ENCODE results near the gene KCNIP1. TPM values are rescaled to one million over a fixed set of nuclear protein-coding genes. Genes with fewer than 3 reads are reported as not detected.

Gene KCNIP1
- polyA plus RNA-seq, 3 donors = not detected

GRCh38 chr5:170626507-170627150 lies 122.8 kb downstream of the KCNIP1 start:
- no peaks in the 10 kb centered on the region for H3K9me3 Mint-ChIP-seq
- WGBS (ENCODE audit: insufficient coverage) = 98% methylated on average over 9 of the region's 13 CpGs
- peaks cover 8% of the 10 kb centered on the region for H3K4me1 Mint-ChIP-seq
- peaks cover 8 to 18% (median 12%) of the 10 kb centered on the region in 3 donors for H3K27me3 Mint-ChIP-seq (ENCODE audit: low read depth in 3 of 3)
- no peaks in the 10 kb centered on the region for H3K36me3 Mint-ChIP-seq
- TF ChIP-seq, protein P1, sequence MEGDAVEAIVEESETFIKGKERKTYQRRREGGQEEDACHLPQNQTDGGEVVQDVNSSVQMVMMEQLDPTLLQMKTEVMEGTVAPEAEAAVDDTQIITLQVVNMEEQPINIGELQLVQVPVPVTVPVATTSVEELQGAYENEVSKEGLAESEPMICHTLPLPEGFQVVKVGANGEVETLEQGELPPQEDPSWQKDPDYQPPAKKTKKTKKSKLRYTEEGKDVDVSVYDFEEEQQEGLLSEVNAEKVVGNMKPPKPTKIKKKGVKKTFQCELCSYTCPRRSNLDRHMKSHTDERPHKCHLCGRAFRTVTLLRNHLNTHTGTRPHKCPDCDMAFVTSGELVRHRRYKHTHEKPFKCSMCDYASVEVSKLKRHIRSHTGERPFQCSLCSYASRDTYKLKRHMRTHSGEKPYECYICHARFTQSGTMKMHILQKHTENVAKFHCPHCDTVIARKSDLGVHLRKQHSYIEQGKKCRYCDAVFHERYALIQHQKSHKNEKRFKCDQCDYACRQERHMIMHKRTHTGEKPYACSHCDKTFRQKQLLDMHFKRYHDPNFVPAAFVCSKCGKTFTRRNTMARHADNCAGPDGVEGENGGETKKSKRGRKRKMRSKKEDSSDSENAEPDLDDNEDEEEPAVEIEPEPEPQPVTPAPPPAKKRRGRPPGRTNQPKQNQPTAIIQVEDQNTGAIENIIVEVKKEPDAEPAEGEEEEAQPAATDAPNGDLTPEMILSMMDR (IDR thresholded peaks at IDR 0.05) = no peak
- H4K20me1 ChIP-seq (ENCODE audit: insufficient read depth, low read length) = no peaks in the 10 kb centered on the region
- intact Hi-C loops (cut with micrococcal nuclease) = no loop called here
- H3K27me3 ChIP-seq (ENCODE audit: control insufficient read depth in 2 of 2, insufficient read depth in 2 of 2, low read length in 2 of 2) = no peaks in the 10 kb centered on the region
- H3K79me2 ChIP-seq (ENCODE audit: insufficient read depth, low read length) = no peaks in the 10 kb centered on the region
- no peak overlapping the region for H3K27ac Mint-ChIP-seq
- no peak overlapping the region for H3K9ac ChIP-seq (ENCODE audit: insufficient read depth, low read length, poor library complexity, severe bottlenecking)
- H3K36me3 ChIP-seq (replicated peaks in 1 of 2; ENCODE audit: control insufficient read depth in 1 of 2, insufficient read depth in 2 of 2, low read length in 2 of 2) = no peaks in the 10 kb centered on the region
- H3K4me2 ChIP-seq (replicated peaks; ENCODE audit: extremely low read depth, low read length, poor library complexity, severe bottlenecking) = no peak overlapping the region
- no peak overlapping the region for H2AFZ ChIP-seq (ENCODE audit: insufficient read depth, low read depth, low read length, poor library complexity, severe bottlenecking)
- no peak overlapping the region for H3K4me3 ChIP-seq (replicated peaks in 1 of 3; ENCODE audit: low read depth in 2 of 3, low read length in 3 of 3)
- H3K4me1 ChIP-seq (ENCODE audit: control insufficient read depth in 1 of 2, insufficient read depth in 2 of 2, low read length in 2 of 2) = no peaks in the 10 kb centered on the region
- H3K9me3 ChIP-seq (replicated peaks in 1 of 2; ENCODE audit: control insufficient read depth in 1 of 2, insufficient read depth in 1 of 2, low read length in 2 of 2) = no peaks in the 10 kb centered on the region
- no peak overlapping the region for H3K4me3 Mint-ChIP-seq
- H3K27ac ChIP-seq (ENCODE audit: low read depth in 1 of 2, low read length in 2 of 2) = no peak overlapping the region
- DNase-seq = no peak

DNA sequence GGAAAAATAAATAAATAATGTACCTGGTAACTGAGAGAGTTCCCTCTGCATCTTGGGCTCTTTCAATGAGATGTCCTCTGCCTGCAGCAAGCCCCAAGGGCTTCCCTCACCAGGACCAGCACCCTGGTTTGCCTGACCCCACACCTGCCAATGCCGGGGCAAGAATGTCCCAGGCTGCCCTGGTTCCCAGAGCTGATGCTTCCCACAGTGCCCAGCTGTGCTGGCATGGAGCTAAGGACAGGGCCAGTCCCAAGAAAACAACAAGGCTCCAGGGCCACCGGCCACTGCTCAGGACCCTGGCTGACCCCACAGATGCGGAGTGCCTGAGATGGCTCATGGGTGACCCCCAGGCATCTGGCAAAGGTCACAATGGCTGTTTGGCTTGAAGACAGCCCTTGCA lies 123.5 kb downstream of the KCNIP1 start:
- Mint-ChIP-seq H3K36me3 (no peaks in the 10 kb centered on the region), H3K9me3 (no peaks in the 10 kb centered on the region), H3K4me3 (no peak overlapping the region), H3K27ac (no peak overlapping the region), H3K4me1 (peaks cover 8% of the 10 kb centered on the region), H3K27me3 (ENCODE audit: low read depth in 3 of 3) (peaks cover 10 to 21% (median 17%) of the 10 kb centered on the region in 3 donors)
- no peaks in the 10 kb centered on the region for H3K9me3 ChIP-seq (replicated peaks in 1 of 2; ENCODE audit: control insufficient read depth in 1 of 2, insufficient read depth in 1 of 2, low read length in 2 of 2)
- no peaks in the 10 kb centered on the region for H3K4me1 ChIP-seq (ENCODE audit: control insufficient read depth in 1 of 2, insufficient read depth in 2 of 2, low read length in 2 of 2)
- H3K27me3 ChIP-seq (ENCODE audit: control insufficient read depth in 2 of 2, insufficient read depth in 2 of 2, low read length in 2 of 2) = peaks cover 0 to 5% of the 10 kb centered on the region in 2 donors
- TF ChIP-seq, protein P1 (IDR thresholded peaks at IDR 0.05) = no peak
- H3K79me2 ChIP-seq (ENCODE audit: insufficient read depth, low read length) = no peaks in the 10 kb centered on the region
- no peak overlapping the region for H3K4me2 ChIP-seq (replicated peaks; ENCODE audit: extremely low read depth, low read length, poor library complexity, severe bottlenecking)
- no peaks in the 10 kb centered on the region for H4K20me1 ChIP-seq (ENCODE audit: insufficient read depth, low read length)
- H3K36me3 ChIP-seq (replicated peaks in 1 of 2; ENCODE audit: control insufficient read depth in 1 of 2, insufficient read depth in 2 of 2, low read length in 2 of 2) = no peaks in the 10 kb centered on the region
- WGBS (ENCODE audit: insufficient coverage) = 100% methylated on average over 3 of the region's 3 CpGs
- no peak overlapping the region for H2AFZ ChIP-seq (ENCODE audit: insufficient read depth, low read depth, low read length, poor library complexity, severe bottlenecking)
- H3K9ac ChIP-seq (ENCODE audit: insufficient read depth, low read length, poor library complexity, severe bottlenecking) = no peak overlapping the region
- intact Hi-C loops (cut with micrococcal nuclease) = no loop called here
- H3K27ac ChIP-seq (ENCODE audit: low read depth in 1 of 2, low read length in 2 of 2) = no peak overlapping the region
- DNase-seq = no peak
- no peak overlapping the region for H3K4me3 ChIP-seq (replicated peaks in 1 of 3; ENCODE audit: low read depth in 2 of 3, low read length in 3 of 3)
